ENCODE measurements around the gene GCC2.

DNA sequence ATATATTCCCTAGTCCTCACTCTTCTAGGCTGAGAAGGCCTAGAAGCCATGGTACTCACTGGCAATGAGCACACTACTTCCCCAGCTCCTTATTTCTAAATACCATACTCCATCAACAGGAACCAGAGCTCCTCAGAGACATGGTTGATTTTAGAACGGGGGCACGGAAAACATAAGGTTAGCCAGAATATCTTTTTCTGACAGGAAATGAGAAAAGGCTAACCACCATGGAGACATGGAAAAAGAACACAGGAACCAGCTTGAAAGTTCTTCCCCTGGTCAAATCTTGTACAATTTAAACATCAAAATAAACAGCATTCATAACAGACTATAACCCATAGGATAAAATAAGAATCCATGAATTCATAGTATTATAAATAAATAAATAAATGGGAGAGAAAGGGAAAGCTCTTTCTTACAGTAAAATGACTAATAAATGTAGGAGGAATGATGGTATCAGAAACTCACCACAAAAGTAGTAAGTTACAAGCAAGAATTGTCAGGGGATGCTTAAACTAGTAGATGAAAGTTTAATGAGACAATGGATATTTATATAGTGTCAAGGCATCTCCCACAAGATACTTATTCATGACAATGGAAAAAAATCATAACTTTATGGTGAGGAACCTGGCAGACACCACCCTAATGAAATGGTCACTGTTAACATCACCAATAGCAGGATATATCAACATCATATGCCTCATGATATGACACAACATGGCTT lies 20.6 kb upstream of the GCC2 start:
- TF ChIP-seq SP1 (IDR thresholded peaks at IDR 0.05; ENCODE audit: low read depth, low read length) (no peak), CREB1 (IDR thresholded peaks at IDR 0.05) (no peak), EP300 (IDR thresholded peaks at IDR 0.05; ENCODE audit: borderline replicate concordance in 1 of 2, low read depth in 2 of 2, low read length in 2 of 2) (no peak), BRCA1 (IDR thresholded peaks at IDR 0.05; ENCODE audit: low read depth, low read length) (no peak), SIX5 (IDR thresholded peaks at IDR 0.05; ENCODE audit: low read depth, low read length) (no peak), GABPA (IDR thresholded peaks at IDR 0.05; ENCODE audit: borderline replicate concordance, insufficient read depth, low read length) (no peak), GTF2F1 (IDR thresholded peaks at IDR 0.05; ENCODE audit: borderline replicate concordance, low read depth, low read length) (no peak), RFX5 (IDR thresholded peaks at IDR 0.05; ENCODE audit: borderline replicate concordance, low read depth, low read length) (no peak), EZH2 (IDR thresholded peaks at IDR 0.05; ENCODE audit: low read depth, low read length, severe bottlenecking) (no peak), POLR2AphosphoS5 (IDR thresholded peaks at IDR 0.05; ENCODE audit: low read depth, low read length) (no peak)
- TF ChIP-seq, protein P1, sequence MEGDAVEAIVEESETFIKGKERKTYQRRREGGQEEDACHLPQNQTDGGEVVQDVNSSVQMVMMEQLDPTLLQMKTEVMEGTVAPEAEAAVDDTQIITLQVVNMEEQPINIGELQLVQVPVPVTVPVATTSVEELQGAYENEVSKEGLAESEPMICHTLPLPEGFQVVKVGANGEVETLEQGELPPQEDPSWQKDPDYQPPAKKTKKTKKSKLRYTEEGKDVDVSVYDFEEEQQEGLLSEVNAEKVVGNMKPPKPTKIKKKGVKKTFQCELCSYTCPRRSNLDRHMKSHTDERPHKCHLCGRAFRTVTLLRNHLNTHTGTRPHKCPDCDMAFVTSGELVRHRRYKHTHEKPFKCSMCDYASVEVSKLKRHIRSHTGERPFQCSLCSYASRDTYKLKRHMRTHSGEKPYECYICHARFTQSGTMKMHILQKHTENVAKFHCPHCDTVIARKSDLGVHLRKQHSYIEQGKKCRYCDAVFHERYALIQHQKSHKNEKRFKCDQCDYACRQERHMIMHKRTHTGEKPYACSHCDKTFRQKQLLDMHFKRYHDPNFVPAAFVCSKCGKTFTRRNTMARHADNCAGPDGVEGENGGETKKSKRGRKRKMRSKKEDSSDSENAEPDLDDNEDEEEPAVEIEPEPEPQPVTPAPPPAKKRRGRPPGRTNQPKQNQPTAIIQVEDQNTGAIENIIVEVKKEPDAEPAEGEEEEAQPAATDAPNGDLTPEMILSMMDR (IDR thresholded peaks at IDR 0.05; ENCODE audit: control extremely low read depth in 1 of 3, insufficient read depth in 1 of 3, low read depth in 1 of 3, low read length in 3 of 3), result no peak
- TF ChIP-seq, protein P2, sequence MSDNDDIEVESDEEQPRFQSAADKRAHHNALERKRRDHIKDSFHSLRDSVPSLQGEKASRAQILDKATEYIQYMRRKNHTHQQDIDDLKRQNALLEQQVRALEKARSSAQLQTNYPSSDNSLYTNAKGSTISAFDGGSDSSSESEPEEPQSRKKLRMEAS (IDR thresholded peaks at IDR 0.05), result no peak
